ENCODE data around the gene IFITM2.
A peak's percentile ranks its signal among the peaks of the same experiment; 100 is the strongest.

The IFITM2 gene

GRCh38 chr11:288478-289397 lies 18.9 kb upstream of the IFITM2 start, which contains the start of gene PGGHG:
Gene PGGHG (plus strand): TSS chr11:289126. CDS start chr11:289817, 691 bp downstream.
- Histone ChIP-seq H3K36me3 (peaks cover 2 to 32% (median 17%) of the 10 kb centered on the region in 11 experiments; a peak in 18 of 22 replicates), H3K4me2 (peak within 1 kb of the TSS; percentile 91 to 100 (median 99)), H3K4me3 (peak within 1 kb of the TSS; percentile 69 to 88 (median 74)), H3K9ac (peak within 1 kb of the TSS; percentile 80 to 98 (median 86)), H4K20me1 (peaks cover 0 to 29% (median 6%) of the 10 kb centered on the region in 11 experiments; a peak in 8 of 22 replicates), H3K9me3 (replicated peaks in 1 of 11) (no peaks in the 10 kb centered on the region), H3K4me1 (peaks cover 31 to 47% (median 40%) of the 10 kb centered on the region in 10 experiments), H3K27me3 (peaks cover 44 to 51% (median 51%) of the 10 kb centered on the region in 11 experiments), H3K27ac (peak within 1 kb of the TSS; percentile 76 to 91 (median 81))
- no peak for TF ChIP-seq Cebpa-rat (IDR thresholded peaks at IDR 0.05)

- TF ChIP-seq Cebpa-rat (IDR thresholded peaks at IDR 0.05) = no peak
- Histone ChIP-seq H3K9me3 (replicated peaks in 1 of 11) (no peaks in the 10 kb centered on the region), H3K4me2 (peak overlapping the region; percentile 91 to 100 (median 98)), H3K4me1 (peaks cover 31 to 47% (median 40%) of the 10 kb centered on the region in 10 experiments), H3K9ac (peak overlapping the region; percentile 63 to 88 (median 74)), H3K27me3 (peaks cover 39 to 45% (median 44%) of the 10 kb centered on the region in 11 experiments), H4K20me1 (peaks cover 0 to 29% (median 6%) of the 10 kb centered on the region in 11 experiments; a peak in 8 of 22 replicates), H3K27ac (peak overlapping the region; percentile 11 to 76 (median 70); a peak in 21 of 22 replicates), H3K36me3 (peaks cover 8 to 38% (median 23%) of the 10 kb centered on the region in 11 experiments; a peak in 18 of 22 replicates), H3K4me3 (peak overlapping the region; percentile 42 to 74 (median 60))
These were observed 18.3 kb upstream of the IFITM2 start for GRCh38 chr11:289398-289711.

GRCh38 chr11:289712-290620 lies 17.6 kb upstream of the IFITM2 start:
- no peaks in the 10 kb centered on the region for H3K9me3 ChIP-seq (replicated peaks in 1 of 11)
- H3K27ac ChIP-seq = peak overlapping the region; percentile 11 to 76 (median 70); a peak in 21 of 22 replicates
- H3K4me1 ChIP-seq = peaks cover 31 to 51% (median 40%) of the 10 kb centered on the region in 10 experiments
- peak overlapping the region; percentile 42 to 74 (median 60) for H3K4me3 ChIP-seq
- H3K27me3 ChIP-seq = peaks cover 36 to 39% (median 38%) of the 10 kb centered on the region in 11 experiments
- peak overlapping the region; percentile 63 to 88 (median 74) for H3K9ac ChIP-seq
- peaks cover 0 to 34% (median 6%) of the 10 kb centered on the region in 11 experiments; a peak in 9 of 22 replicates for H4K20me1 ChIP-seq
- H3K4me2 ChIP-seq = peak overlapping the region; percentile 91 to 100 (median 98)
- peaks cover 11 to 44% (median 29%) of the 10 kb centered on the region in 11 experiments; a peak in 19 of 22 replicates for H3K36me3 ChIP-seq
- TF ChIP-seq Cebpa-rat (IDR thresholded peaks at IDR 0.05) = no peak

DNA sequence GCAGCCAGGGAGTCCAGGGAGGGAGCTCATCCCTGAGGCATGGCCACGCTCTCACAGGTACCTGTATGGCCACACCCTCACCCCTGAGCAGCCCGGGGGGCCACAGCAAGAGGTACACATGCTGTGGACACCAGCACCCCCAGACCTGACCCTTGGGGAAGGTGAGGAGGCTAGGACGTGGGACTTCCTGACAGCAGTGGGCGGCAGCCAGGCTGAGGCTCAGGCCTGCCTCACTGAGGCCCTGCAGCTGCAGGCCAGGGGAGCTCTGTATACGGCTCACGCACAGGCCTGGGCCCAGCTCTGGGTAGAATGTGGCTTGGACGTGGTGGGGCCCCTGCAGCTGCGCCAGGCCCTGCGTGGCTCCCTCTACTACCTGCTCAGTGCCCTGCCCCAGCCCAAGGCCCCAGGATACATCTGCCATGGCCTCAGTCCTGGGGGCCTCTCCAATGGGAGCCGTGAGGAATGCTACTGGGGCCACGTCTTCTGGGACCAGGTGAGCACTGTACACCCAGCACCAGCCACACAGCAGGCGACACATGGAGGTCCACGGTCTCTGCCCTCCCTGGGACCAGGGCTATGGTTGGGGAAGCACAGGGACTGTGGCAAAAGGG lies 16.9 kb upstream of the IFITM2 start:
- Histone ChIP-seq H3K27ac (peak overlapping the region in 8 of 11 experiments; percentile 11 to 74 (median 65); a peak in 16 of 22 replicates), H3K4me3 (peak overlapping the region; percentile 42 to 74 (median 60); a peak in 16 of 20 replicates), H3K36me3 (peaks cover 11 to 48% (median 33%) of the 10 kb centered on the region in 11 experiments; a peak in 19 of 22 replicates), H3K9me3 (replicated peaks in 1 of 11) (no peaks in the 10 kb centered on the region), H4K20me1 (peaks cover 0 to 41% (median 6%) of the 10 kb centered on the region in 11 experiments; a peak in 9 of 22 replicates), H3K4me1 (peaks cover 31 to 55% (median 40%) of the 10 kb centered on the region in 10 experiments), H3K27me3 (peaks cover 28 to 31% (median 31%) of the 10 kb centered on the region in 11 experiments), H3K9ac (peak overlapping the region; percentile 63 to 88 (median 74); a peak in 20 of 22 replicates), H3K4me2 (peak overlapping the region; percentile 91 to 100 (median 98))
- TF ChIP-seq Cebpa-rat (IDR thresholded peaks at IDR 0.05) = no peak

GRCh38 chr11:291281-292210 lies 16.1 kb upstream of the IFITM2 start:
- Histone ChIP-seq H3K36me3 (peaks cover 11 to 48% (median 33%) of the 10 kb centered on the region in 11 experiments; a peak in 19 of 22 replicates), H3K9ac (peak overlapping the region in 6 of 11 experiments; percentile 68 to 88 (median 80); a peak in 8 of 22 replicates), H3K9me3 (replicated peaks in 1 of 11) (no peaks in the 10 kb centered on the region), H4K20me1 (peaks cover 0 to 50% (median 7%) of the 10 kb centered on the region in 11 experiments; a peak in 8 of 22 replicates), H3K4me3 (no peak overlapping the region; a peak in 1 of 20 replicates), H3K27me3 (peaks cover 20 to 23% (median 23%) of the 10 kb centered on the region in 11 experiments), H3K27ac (peak overlapping the region in 1 of 11 experiments; percentile 72; a peak in 2 of 22 replicates), H3K4me2 (peak overlapping the region; percentile 91 to 100 (median 98); a peak in 20 of 22 replicates), H3K4me1 (peaks cover 33 to 63% (median 44%) of the 10 kb centered on the region in 10 experiments)
- TF ChIP-seq Cebpa-rat (IDR thresholded peaks at IDR 0.05) = no peak

DNA sequence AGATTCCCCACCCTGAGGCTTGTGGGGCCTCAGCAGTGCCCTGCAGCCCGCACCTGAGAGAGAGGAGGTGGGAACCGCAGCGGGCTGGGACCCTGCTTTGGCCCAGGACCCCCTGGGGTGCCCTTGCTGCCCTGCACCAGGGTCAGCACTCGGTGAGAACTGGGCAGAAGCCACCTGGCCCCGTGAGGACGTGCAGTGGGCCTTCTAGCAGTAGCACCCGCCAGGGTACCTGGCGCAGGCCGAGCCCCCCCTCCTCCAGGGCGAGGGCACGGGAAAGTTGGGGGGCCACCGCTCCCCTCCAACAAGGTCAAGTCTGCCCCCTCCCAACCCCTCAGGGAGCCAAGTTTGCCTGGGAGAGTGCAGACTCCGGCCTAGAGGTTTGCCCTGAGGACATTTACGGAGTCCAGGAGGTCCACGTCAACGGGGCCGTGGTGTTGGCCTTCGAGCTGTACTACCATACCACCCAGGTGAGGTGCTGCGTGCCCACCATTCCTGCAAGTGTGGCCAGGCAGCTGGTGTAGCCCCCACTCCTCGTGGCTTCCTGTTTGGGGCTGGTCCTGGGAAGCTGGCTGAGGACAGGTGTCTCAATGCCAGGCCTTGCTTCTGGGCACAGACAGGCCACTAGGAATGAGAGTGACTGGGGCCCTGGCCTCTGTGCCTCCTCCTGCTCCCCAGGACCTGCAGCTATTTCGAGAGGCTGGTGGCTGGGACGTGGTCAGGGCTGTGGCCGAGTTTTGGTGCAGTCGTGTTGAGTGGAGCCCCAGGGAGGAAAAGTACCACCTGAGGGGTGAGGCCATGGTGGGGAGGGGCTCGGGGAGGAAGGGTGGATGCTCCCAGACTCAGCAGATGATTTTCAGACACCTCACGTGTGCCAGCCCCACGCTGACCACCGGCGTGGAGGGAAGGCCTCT lies 15.2 kb upstream of the IFITM2 start:
- no peak overlapping the region for H3K27ac ChIP-seq
- peaks cover 11 to 48% (median 33%) of the 10 kb centered on the region in 11 experiments; a peak in 19 of 22 replicates for H3K36me3 ChIP-seq
- peaks cover 0 to 50% (median 7%) of the 10 kb centered on the region in 11 experiments; a peak in 9 of 22 replicates for H4K20me1 ChIP-seq
- no peak overlapping the region for H3K4me3 ChIP-seq
- no peaks in the 10 kb centered on the region for H3K9me3 ChIP-seq (replicated peaks in 1 of 11)
- peaks cover 11 to 14% (median 13%) of the 10 kb centered on the region in 11 experiments for H3K27me3 ChIP-seq
- TF ChIP-seq Cebpa-rat (IDR thresholded peaks at IDR 0.05) = no peak
- 0 out of 22 replicates have a peak overlapping the region, but pooled peaks of 2 of the 11 experiments have one; percentile 3 to 8 for H3K4me2 ChIP-seq
- H3K4me1 ChIP-seq = peaks cover 39 to 66% (median 46%) of the 10 kb centered on the region in 10 experiments
- H3K9ac ChIP-seq = no peak overlapping the region
